Measurements from ENCODE around the gene SERPINC1.
A peak's percentile ranks its signal among the peaks of the same experiment; 100 is the strongest.
"Not testable (repeated sequence)": the region's sequence is repeated elsewhere in the genome, so short reads cannot be mapped to it uniquely, and the experiment has no call there.

Gene SERPINC1

GRCh38 chr1:173917149-173917548 lies at the start of gene SERPINC1:
Gene SERPINC1 (minus strand): TSS chr1:173917327. CDS start chr1:173917259, 68 bp downstream.
- no peak for DNase-seq

GRCh38 chr1:173965896-173966295 lies 48.8 kb upstream of the SERPINC1 start:
- not testable (repeated sequence) for DNase-seq

GRCh38 chr1:173963477-173963876 lies 46.4 kb upstream of the SERPINC1 start:
- no peak for DNase-seq

- DNase-seq, result no peak
Observed at GRCh38 chr1:173960625-173961024, 43.5 kb upstream of the SERPINC1 start.

- DNase-seq, result peak; percentile 31
Observed at GRCh38 chr1:173954179-173954578, 37.1 kb upstream of the SERPINC1 start.

- no peak for DNase-seq
Observed at GRCh38 chr1:173948594-173948993, 31.5 kb upstream of the SERPINC1 start.

- DNase-seq, result no peak
Observed at GRCh38 chr1:173946380-173946921, 29.3 kb upstream of the SERPINC1 start.

- peak; percentile 31 for DNase-seq
Observed at GRCh38 chr1:173937062-173937461, 19.9 kb upstream of the SERPINC1 start.

GRCh38 chr1:173934440-173934839 lies 17.3 kb upstream of the SERPINC1 start:
- peak; percentile 9 for DNase-seq

GRCh38 chr1:173930541-173930940 lies 13.4 kb upstream of the SERPINC1 start:
- not testable (repeated sequence) for DNase-seq

- DNase-seq, result no peak
Observed at GRCh38 chr1:173925306-173926242, 8.4 kb upstream of the SERPINC1 start.

- no peak for DNase-seq
Observed at GRCh38 chr1:173920861-173921260, 3.7 kb upstream of the SERPINC1 start.

GRCh38 chr1:173917635-173918493 lies 737 bp upstream of the SERPINC1 start:
- DNase-seq, result no peak

DNA sequence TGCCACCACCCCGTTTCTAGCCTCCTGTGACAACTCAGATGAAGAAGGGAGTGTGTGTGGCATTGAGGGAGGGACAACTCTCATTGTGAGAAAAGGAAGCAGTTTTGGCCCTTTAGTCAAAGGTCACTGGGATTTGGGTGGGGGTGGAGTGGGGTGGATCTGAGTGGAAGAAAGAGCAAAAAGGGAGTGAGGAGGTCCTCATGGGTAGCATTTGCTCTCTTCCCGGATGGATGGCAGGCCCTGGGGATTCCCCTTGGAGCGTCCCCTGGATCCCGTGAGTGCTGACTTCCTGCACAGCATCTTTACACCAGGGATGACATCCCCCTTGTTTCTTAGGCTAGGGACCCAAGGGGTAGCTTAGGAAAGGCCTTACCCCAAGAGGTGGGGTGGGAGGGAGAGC lies 460 bp downstream of the SERPINC1 start:
- no peak for DNase-seq

DNA sequence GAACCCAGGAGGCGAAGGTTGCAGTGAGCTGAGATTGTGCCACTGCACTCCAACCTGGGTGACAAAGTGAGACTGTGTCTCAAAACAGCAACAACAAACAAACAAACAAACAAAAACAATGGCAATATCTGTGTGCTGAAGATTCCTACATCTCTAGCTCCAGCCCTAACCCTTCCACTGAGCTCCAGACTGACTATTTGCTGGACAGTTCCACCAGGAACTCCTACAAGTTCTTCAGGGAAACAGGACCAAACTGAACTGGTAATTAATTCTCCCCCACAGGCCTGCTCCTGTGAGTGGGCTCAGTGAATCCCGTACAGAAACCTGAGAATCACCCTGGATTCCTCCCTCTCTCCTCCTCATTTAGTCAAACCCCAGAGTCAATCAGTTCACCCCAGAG lies 1.5 kb downstream of the SERPINC1 start:
- no peak for DNase-seq

DNA sequence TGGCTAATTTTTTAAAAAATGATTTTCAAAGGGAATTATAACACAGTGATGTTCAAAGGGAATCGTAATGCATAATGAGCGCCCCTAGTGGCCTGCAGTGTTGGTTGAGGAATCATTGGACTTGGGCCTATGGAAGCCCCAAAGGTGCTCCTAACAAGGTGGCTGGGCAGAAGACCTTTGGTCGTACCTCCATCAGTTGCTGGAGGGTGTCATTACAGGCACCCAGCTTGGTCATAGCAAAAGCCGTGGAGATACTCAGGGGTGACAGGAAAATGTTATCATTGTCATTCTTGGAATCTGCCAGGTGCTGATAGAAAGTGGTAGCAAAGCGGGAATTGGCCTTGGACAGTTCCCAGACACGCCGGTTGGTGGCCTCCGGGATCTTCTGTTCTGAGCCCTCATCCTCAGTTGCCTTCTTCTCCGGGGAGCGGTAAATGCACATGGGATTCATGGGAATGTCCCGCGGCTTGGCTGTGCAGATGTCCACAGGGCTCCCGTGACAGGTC lies 2.7 kb downstream of the SERPINC1 start:
- peak; percentile 36 for DNase-seq

DNA sequence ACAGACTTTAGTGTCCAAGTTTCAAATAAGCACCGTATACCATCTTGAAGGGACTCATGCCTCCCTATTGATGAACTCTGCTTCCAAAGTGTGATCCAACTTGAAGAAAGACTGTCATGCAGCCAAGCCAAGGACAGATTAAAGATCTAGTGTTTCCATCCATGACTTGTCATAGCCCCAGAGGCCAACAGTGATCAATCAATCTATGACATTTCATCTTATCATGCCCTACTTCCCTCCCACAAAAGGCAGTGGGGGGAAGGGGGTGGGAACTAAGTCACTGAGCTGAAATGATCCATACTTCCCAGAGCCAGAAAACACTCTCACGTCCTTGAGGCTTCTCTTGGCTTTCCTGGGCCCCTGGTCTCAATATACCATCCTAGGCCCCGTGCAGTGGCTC lies 4.0 kb downstream of the SERPINC1 start:
- no peak for DNase-seq

GRCh38 chr1:173903827-173904531 lies 13.1 kb downstream of the SERPINC1 start:
- no peak for DNase-seq

GRCh38 chr1:173900992-173901391 lies 16.1 kb downstream of the SERPINC1 start:
- DNase-seq, result no peak

- DNase-seq, result no peak
Observed at GRCh38 chr1:173900427-173900826, 16.7 kb downstream of the SERPINC1 start.

- no peak for DNase-seq
Observed at GRCh38 chr1:173894189-173894588, 22.9 kb downstream of the SERPINC1 start.

GRCh38 chr1:173893611-173894010 lies 23.5 kb downstream of the SERPINC1 start:
- no peak for DNase-seq

Measured in activated CD4-positive, alpha-beta T cell treated with anti-CD3 and anti-CD28 coated beads, Interleukin-10, Interleukin-2, amounts not matched to agents 100 ng/mL and 50 ng/mL, durations not matched to agents 16 hours and 8 hours (primary cell).